Uterus (tissue), 4 donors: Measurements from ENCODE around the gene POLQ. TPM values are rescaled to one million over a fixed set of nuclear protein-coding genes. Genes with fewer than 3 reads are reported as not detected.

Experiments
- DNase-seq, 2 donors: peaks; one replicate each; pipeline ENCODE4 v3.0.0-alpha.2; 2019 to 2020
- H3K27ac ChIP-seq, 2 donors: fragments of 200-600 bp; sonication (generic); 1 replicate in 1 of 2; 2 replicates in 1 of 2; pipeline ENCODE4 v1.5.1; 2016 to 2018
- H3K27me3 ChIP-seq, 2 donors: fragments of 200-600 bp; sonication (generic); one replicate each; pipeline ENCODE4 v1.5.1; 2018 to 2019; ENCODE audit warnings: control low read depth in 1 of 2
- H3K36me3 ChIP-seq, 2 donors: fragments of 200-600 bp; sonication (generic); one replicate each; pipeline ENCODE4 v1.5.1; 2019; ENCODE audit warnings: control low read depth in 1 of 2
- H3K4me1 ChIP-seq, 2 donors: fragments of 200-600 bp; sonication (generic); one replicate each; pipeline ENCODE4 v1.5.1; 2018 to 2019; ENCODE audit warnings: control low read depth in 1 of 2
- H3K4me3 ChIP-seq, 2 donors: fragments of 200-600 bp; sonication (generic); 1 replicate in 1 of 2; 2 replicates in 1 of 2; pipeline ENCODE4 v1.5.1; 2018 to 2019; ENCODE audit warnings: mild to moderate bottlenecking in 1 of 2
- H3K9me3 ChIP-seq, 2 donors: fragments of 200-600 bp; sonication (generic); one replicate each; pipeline ENCODE4 v1.5.1; 2019; ENCODE audit warnings: control low read depth in 1 of 2
- POLR2A ChIP-seq, 2 donors: fragments of 450-650 bp; IDR thresholded peaks; one replicate each; pipeline ENCODE4 v1.6.1; 2016; ENCODE audit warnings: antibody characterized with exemption in 2 of 2, mild to moderate bottlenecking in 1 of 2, moderate library complexity in 1 of 2
- intact Hi-C: fragments of 100-400 bp; cut with DNase I; formaldehyde crosslinking; loops from one replicate; pipeline ENCODE4 v1.15.1; 2023; ENCODE audit warnings: low total_unique reads
- total RNA-seq, 4 donors: library from RNA; depleted of rRNA in 3 of 4; stranded (reverse); fragments of >200 nt in 3 of 4; gene quantifications; one replicate each; pipeline versions ENCODE4 v1.1.0 to v1.2.4, GENCODE V29; 2014 to 2023
- TF ChIP-seq, protein P1 (sequence below), 4 experiments: fragments of 200-600 bp in 2 of 4; fragments of 450-650 bp in 2 of 4; sonication (generic) in 2 of 4; IDR thresholded peaks; one replicate each; pipeline ENCODE4 v1.5.1; 2016 to 2019; ENCODE audit warnings: antibody characterized with exemption in 4 of 4, mild to moderate bottlenecking in 2 of 4, moderate library complexity in 1 of 4
- donor health status: DM: yes; HTN: yes; CAD: no.

The POLQ gene
- total RNA-seq, 4 donors from 2014 or later: 0.26 to 5.8 (median 0.58) TPM; not detected in 1

DNA sequence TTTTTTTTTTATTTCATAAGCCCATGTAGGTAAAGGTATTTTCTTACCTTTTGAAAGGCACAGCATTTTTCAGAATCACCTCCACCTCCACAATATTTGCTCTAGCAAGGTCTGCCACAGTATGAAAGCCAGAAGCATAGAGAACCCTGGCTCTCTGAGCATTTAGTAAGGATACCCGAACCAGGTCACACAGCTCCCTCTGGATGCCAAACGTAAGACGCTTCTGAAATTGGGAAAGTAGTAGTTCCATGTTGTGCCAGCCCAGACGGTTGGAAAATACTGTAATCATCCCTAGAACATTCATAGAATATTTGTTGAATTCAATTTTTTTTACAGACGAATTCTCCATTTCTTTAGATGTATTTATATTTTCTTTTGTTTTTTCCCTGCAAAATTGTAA, 52.4 kb downstream of the POLQ start:
- no peaks in the 10 kb centered on the region for H3K4me1 ChIP-seq
- no peaks in the 10 kb centered on the region for H3K9me3 ChIP-seq
- no peak for DNase-seq

GRCh38 chr3:121491683-121492320, 54.0 kb downstream of the POLQ start:
- no peaks in the 10 kb centered on the region for H3K36me3 ChIP-seq
- no peaks in the 10 kb centered on the region for H3K27me3 ChIP-seq
- no peak overlapping the region for H3K4me3 ChIP-seq
- DNase-seq: no peak
- intact Hi-C loops: no loop called here
- no peaks in the 10 kb centered on the region for H3K4me1 ChIP-seq
- TF ChIP-seq, protein P1, sequence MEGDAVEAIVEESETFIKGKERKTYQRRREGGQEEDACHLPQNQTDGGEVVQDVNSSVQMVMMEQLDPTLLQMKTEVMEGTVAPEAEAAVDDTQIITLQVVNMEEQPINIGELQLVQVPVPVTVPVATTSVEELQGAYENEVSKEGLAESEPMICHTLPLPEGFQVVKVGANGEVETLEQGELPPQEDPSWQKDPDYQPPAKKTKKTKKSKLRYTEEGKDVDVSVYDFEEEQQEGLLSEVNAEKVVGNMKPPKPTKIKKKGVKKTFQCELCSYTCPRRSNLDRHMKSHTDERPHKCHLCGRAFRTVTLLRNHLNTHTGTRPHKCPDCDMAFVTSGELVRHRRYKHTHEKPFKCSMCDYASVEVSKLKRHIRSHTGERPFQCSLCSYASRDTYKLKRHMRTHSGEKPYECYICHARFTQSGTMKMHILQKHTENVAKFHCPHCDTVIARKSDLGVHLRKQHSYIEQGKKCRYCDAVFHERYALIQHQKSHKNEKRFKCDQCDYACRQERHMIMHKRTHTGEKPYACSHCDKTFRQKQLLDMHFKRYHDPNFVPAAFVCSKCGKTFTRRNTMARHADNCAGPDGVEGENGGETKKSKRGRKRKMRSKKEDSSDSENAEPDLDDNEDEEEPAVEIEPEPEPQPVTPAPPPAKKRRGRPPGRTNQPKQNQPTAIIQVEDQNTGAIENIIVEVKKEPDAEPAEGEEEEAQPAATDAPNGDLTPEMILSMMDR (IDR thresholded peaks at IDR 0.05): no peak
- TF ChIP-seq POLR2A (IDR thresholded peaks at IDR 0.05): no peak
- H3K27ac ChIP-seq: no peak overlapping the region
- H3K9me3 ChIP-seq: no peaks in the 10 kb centered on the region

More for the DNA sequence above, 52.4 kb downstream of the POLQ start:
- no peak overlapping the region for H3K4me3 ChIP-seq
- TF ChIP-seq, protein P1 (IDR thresholded peaks at IDR 0.05): no peak
- no peak for TF ChIP-seq POLR2A (IDR thresholded peaks at IDR 0.05)
- no peaks in the 10 kb centered on the region for H3K36me3 ChIP-seq
- intact Hi-C loops: no loop called here
- no peaks in the 10 kb centered on the region for H3K27me3 ChIP-seq
- H3K27ac ChIP-seq: no peak overlapping the region

DNA sequence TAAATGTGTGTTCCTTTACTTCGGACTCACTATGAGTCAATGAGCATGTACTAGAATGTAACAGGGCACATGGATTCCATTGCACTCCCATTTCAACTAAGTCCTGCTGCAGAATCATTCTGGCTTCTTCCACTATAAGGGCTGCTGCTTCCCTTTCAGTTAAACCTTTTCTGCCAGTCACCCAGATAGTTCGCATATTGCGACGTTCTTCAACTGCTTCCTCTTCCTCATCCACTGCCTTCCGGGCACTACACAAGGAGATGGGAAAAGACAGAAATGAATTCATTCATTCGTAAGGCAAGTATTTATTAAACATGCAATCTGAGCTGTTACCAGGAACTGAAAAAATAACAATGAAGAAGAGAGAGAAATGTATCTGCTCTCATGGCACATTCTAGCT, 55.6 kb downstream of the POLQ start:
- no peak for DNase-seq
- H3K36me3 ChIP-seq: no peaks in the 10 kb centered on the region
- TF ChIP-seq, protein P1 (IDR thresholded peaks at IDR 0.05): no peak
- no peak for TF ChIP-seq POLR2A (IDR thresholded peaks at IDR 0.05)
- H3K27ac ChIP-seq: no peak overlapping the region
- intact Hi-C loops: no loop called here
- no peak overlapping the region for H3K4me3 ChIP-seq
- H3K4me1 ChIP-seq: no peaks in the 10 kb centered on the region
- H3K27me3 ChIP-seq: no peaks in the 10 kb centered on the region
- H3K9me3 ChIP-seq: no peaks in the 10 kb centered on the region

- Histone ChIP-seq H3K4me1 (no peaks in the 10 kb centered on the region), H3K36me3 (no peaks in the 10 kb centered on the region), H3K27me3 (no peaks in the 10 kb centered on the region), H3K4me3 (no peak overlapping the region), H3K9me3 (no peaks in the 10 kb centered on the region), H3K27ac (no peak overlapping the region)
- TF ChIP-seq POLR2A (IDR thresholded peaks at IDR 0.05): no peak
- TF ChIP-seq, protein P1 (IDR thresholded peaks at IDR 0.05): no peak
- intact Hi-C loops: no loop called here
- no peak for DNase-seq
Observed at GRCh38 chr3:121488628-121489027, 57.2 kb downstream of the POLQ start.

- intact Hi-C loops: no loop called here
- H3K27me3 ChIP-seq: no peaks in the 10 kb centered on the region
- no peak for DNase-seq
- TF ChIP-seq, protein P1 (IDR thresholded peaks at IDR 0.05): no peak
- TF ChIP-seq POLR2A (IDR thresholded peaks at IDR 0.05): no peak
- H3K27ac ChIP-seq: no peak overlapping the region
- no peaks in the 10 kb centered on the region for H3K4me1 ChIP-seq
- H3K4me3 ChIP-seq: no peak overlapping the region
- no peaks in the 10 kb centered on the region for H3K9me3 ChIP-seq
- no peaks in the 10 kb centered on the region for H3K36me3 ChIP-seq
Observed at GRCh38 chr3:121483290-121483689, 62.5 kb downstream of the POLQ start.
